Heart left ventricle (tissue), 16 donors: ENCODE data around the gene ANXA9. TPM values are rescaled to one million over a fixed set of nuclear protein-coding genes. Genes with fewer than 3 reads are reported as not detected.

Experiments used
- ATAC-seq, 4 donors: fragments of 200-7000 bp; cut with Tn5 transposase; one replicate each; pipeline ENCODE4 v1.9.1; 2020 to 2022; ENCODE audit warnings: moderate library complexity in 4 of 4, mild to moderate bottlenecking in 3 of 4, moderate number of reproducible peaks in 1 of 4
- DNase-seq, 5 donors: peaks; one replicate each; pipeline ENCODE4 v3.0.0-alpha.2; 2020
- H3K27ac ChIP-seq, 12 donors: fragments of 200-600 bp; sonication (generic) in 4 of 12; one replicate each; pipeline versions ENCODE4 v1.5.0 to v1.8.0; 2016 to 2022; ENCODE audit warnings: mild to moderate bottlenecking in 2 of 12
- H3K27me3 ChIP-seq, 9 donors: fragments of 200-600 bp; sonication (generic) in 2 of 9; one replicate each; pipeline versions ENCODE4 v1.5.1 to v1.8.0; 2016 to 2022; ENCODE audit warnings: mild to moderate bottlenecking in 3 of 9
- H3K36me3 ChIP-seq, 9 donors: fragments of 200-600 bp; sonication (generic) in 2 of 9; one replicate each; pipeline versions ENCODE4 v1.5.0 to v1.8.0; 2018 to 2022; ENCODE audit warnings: mild to moderate bottlenecking in 2 of 9
- H3K4me1 ChIP-seq, 12 donors: fragments of 200-600 bp; sonication (generic) in 4 of 12; one replicate each; pipeline versions ENCODE4 v1.5.0 to v1.8.0; 2016 to 2022; ENCODE audit warnings: mild to moderate bottlenecking in 3 of 12
- H3K4me3 ChIP-seq, 12 donors: fragments of 200-600 bp; sonication (generic) in 4 of 12; one replicate each; pipeline versions ENCODE4 v1.5.0 to v1.8.0; 2017 to 2022; ENCODE audit warnings: mild to moderate bottlenecking in 9 of 12, moderate library complexity in 4 of 12
- H3K9me3 ChIP-seq, 12 donors: fragments of 200-600 bp; sonication (generic) in 4 of 12; one replicate each; pipeline versions ENCODE4 v1.5.0 to v1.8.0; 2016 to 2022; ENCODE audit warnings: mild to moderate bottlenecking in 1 of 12
- POLR2A ChIP-seq, 2 donors: fragments of 450-650 bp; IDR thresholded peaks; one replicate each; pipeline ENCODE4 v1.6.1; 2017; ENCODE audit warnings: antibody characterized with exemption in 2 of 2, mild to moderate bottlenecking in 2 of 2, moderate library complexity in 2 of 2
- WGBS, 4 donors: extraction: QIAGEN DNeasy Blood & Tissue Kit in 2 of 4; methylation state at CpG; one replicate each; pipeline versions ENCODE4 v1.1.5 to v1.1.7; 2013 to 2018; 5-methylcytosine and 5-hydroxymethylcytosine counted together
- intact Hi-C, 10 donors: fragments of 100-400 bp; cut with DNase I; formaldehyde crosslinking; loops; one replicate each; pipeline versions ENCODE4 v1.11.1 to v1.14.2; 2022
- polyA plus RNA-seq, 2 donors: library from polyadenylated mRNA; stranded (reverse); fragments of 200-250 nt; gene quantifications; one replicate each; pipeline ENCODE4 v1.2.3, GENCODE V29; 2013
- total RNA-seq, 9 donors: library from RNA; depleted of rRNA in 2 of 9; stranded (reverse); fragments of >200 nt in 2 of 9; fragmentation: NEBNext Ultra II Directional in 3 of 9; extraction: Animal tissue kit (Norgen Biotek cat#: 25700) in 3 of 9; gene quantifications; one replicate each; pipeline versions ENCODE4 v1.1.0 to v1.2.4, GENCODE V29; 2016 to 2023
- TF ChIP-seq, protein P1 (sequence below), 12 donors: fragments of 200-600 bp; sonication (generic) in 4 of 12; IDR thresholded peaks; one replicate each; pipeline versions ENCODE4 v1.5.0 to v1.8.0; 2018 to 2022; ENCODE audit warnings: antibody characterized with exemption in 12 of 12, mild to moderate bottlenecking in 5 of 12
- donor health status: ischemic (EF 13 %, LVEDD 7.1; RV severe dilation, severe dysfunction).
- donor health status: healthy with polysubstance abuse.
- donor health status: DM: no; HTN: yes; CAD: no.
- donor health status: DM: no; HTN: no; CAD: no.
- donor health status: ischemic (EF 25% LVEDD 6.9; RV normal size, moderate dysfunction).
- donor health status: ischemic (EF 25% LVEDD 5.7; RV mildly dilated, moderate dysfunction).
- donor health status: healthy.
- donor health status: DM: yes; HTN: yes; CAD: no.
- donor health status: ischemic (EF 35%, LVEDD 5.7; RV mildly dilated, moderate dysfunction).
- donor health status: nonischemic (EF 11% LVEDD 7.7; RV severe dilation, severe dysfunction).
- donor health status: DM: yes; HTN: yes; CAD: no.
- donor health status: PGD.
- donor health status: ischemic (EF 29% LVEDD 5.4; RV normal size, mild dysfunction).
- donor health status: nonischemic (EF 23%, LVEDD 6.1; RV moderate dilation, normal function).

Gene ANXA9
- total and polyA plus RNA-seq, 11 donors = 0.12 to 2.0 (median 0.21) TPM; not detected in 6

- TF ChIP-seq, protein P1, sequence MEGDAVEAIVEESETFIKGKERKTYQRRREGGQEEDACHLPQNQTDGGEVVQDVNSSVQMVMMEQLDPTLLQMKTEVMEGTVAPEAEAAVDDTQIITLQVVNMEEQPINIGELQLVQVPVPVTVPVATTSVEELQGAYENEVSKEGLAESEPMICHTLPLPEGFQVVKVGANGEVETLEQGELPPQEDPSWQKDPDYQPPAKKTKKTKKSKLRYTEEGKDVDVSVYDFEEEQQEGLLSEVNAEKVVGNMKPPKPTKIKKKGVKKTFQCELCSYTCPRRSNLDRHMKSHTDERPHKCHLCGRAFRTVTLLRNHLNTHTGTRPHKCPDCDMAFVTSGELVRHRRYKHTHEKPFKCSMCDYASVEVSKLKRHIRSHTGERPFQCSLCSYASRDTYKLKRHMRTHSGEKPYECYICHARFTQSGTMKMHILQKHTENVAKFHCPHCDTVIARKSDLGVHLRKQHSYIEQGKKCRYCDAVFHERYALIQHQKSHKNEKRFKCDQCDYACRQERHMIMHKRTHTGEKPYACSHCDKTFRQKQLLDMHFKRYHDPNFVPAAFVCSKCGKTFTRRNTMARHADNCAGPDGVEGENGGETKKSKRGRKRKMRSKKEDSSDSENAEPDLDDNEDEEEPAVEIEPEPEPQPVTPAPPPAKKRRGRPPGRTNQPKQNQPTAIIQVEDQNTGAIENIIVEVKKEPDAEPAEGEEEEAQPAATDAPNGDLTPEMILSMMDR (IDR thresholded peaks at IDR 0.05) = no peak
- TF ChIP-seq POLR2A (IDR thresholded peaks at IDR 0.05) = no peak
- Histone ChIP-seq H3K4me3 (peak overlapping the region in 1 of 12 donors; percentile 11), H3K9me3 (no peaks in the 10 kb centered on the region), H3K4me1 (peaks cover 0 to 64% (median 41%) of the 10 kb centered on the region in 12 donors), H3K27ac (peak overlapping the region; percentile 57 to 97 (median 84)), H3K27me3 (no peaks in the 10 kb centered on the region), H3K36me3 (peaks cover 0 to 17% (median 3%) of the 10 kb centered on the region in 9 donors)
- 81 to 86% (median 83%) methylated on average over 14 of the region's 14 CpGs for WGBS, 4 donors
- ATAC-seq (peak; percentile 29 to 57 (median 50)), DNase-seq (peak in 2 of 5 donors; percentile 54 to 59)
- intact Hi-C loops = no loop called here
Measured at GRCh38 chr1:151012684-151013471, 30.8 kb downstream of the ANXA9 start.

- intact Hi-C loops = no loop called here
- H3K27me3 ChIP-seq = no peaks in the 10 kb centered on the region
- peak in 4 of 5 donors; percentile 52 to 65 (median 63) for DNase-seq
Measured at GRCh38 chr1:151013518-151013917, 31.4 kb downstream of the ANXA9 start.

GRCh38 chr1:151024540-151025146, 42.6 kb downstream of the ANXA9 start:
- Histone ChIP-seq H3K36me3 (peaks cover 0 to 78% (median 52%) of the 10 kb centered on the region in 9 donors), H3K27me3 (no peaks in the 10 kb centered on the region), H3K9me3 (no peaks in the 10 kb centered on the region), H3K27ac (peak overlapping the region; percentile 37 to 87 (median 79)), H3K4me1 (peaks cover 0 to 30% (median 8%) of the 10 kb centered on the region in 12 donors), H3K4me3 (no peak overlapping the region)
- peak; percentile 85 to 90 (median 87) for DNase-seq
- intact Hi-C loops = loop anchor here in 8 of 10 donors (1.0 to 10.0 kb wide), 6 partner anchors 24 to 133 kb away; partner anchors contain the start of genes TNFAIP8L2 (in 7 of the 8), CDC42SE1 (in 3 of the 8), GABPB2 (in 1 of the 8) and SEMA6C (in 1 of the 8)
- ATAC-seq = peak; percentile 88 to 95 (median 90)
- TF ChIP-seq POLR2A (IDR thresholded peaks at IDR 0.05) = no peak
- TF ChIP-seq, protein P1 (IDR thresholded peaks at IDR 0.05) = peak; percentile 63 to 84 (median 77)
- WGBS, 4 donors = 17 to 27% (median 21%) methylated on average over 6 of the region's 6 CpGs

More at GRCh38 chr1:151013518-151013917, 31.4 kb downstream of the ANXA9 start:
- peak overlapping the region in 1 of 12 donors; percentile 11 for H3K4me3 ChIP-seq
- ATAC-seq = peak; percentile 79 to 86 (median 80)
- H3K4me1 ChIP-seq = peaks cover 0 to 62% (median 39%) of the 10 kb centered on the region in 12 donors
- H3K27ac ChIP-seq = peak overlapping the region; percentile 57 to 97 (median 84)
- WGBS, 4 donors = 21 to 54% (median 37%) methylated on average over 2 of the region's 2 CpGs
- H3K9me3 ChIP-seq = no peaks in the 10 kb centered on the region
- TF ChIP-seq, protein P1 (IDR thresholded peaks at IDR 0.05) = peak in 3 of 12 donors; percentile 11 to 17 (median 13)
- peak in 1 of 2 donors; percentile 43 for TF ChIP-seq POLR2A (IDR thresholded peaks at IDR 0.05)
- peaks cover 0 to 23% (median 10%) of the 10 kb centered on the region in 9 donors for H3K36me3 ChIP-seq
